Activated naive CD8-positive, alpha-beta T cell treated with anti-CD3 and anti-CD28 coated beads, Interleukin-2, amount 10 ng/mL, durations not matched to agents 7 days and 5 days (primary cell): Measurements from ENCODE around the gene MUC6. TPM values are rescaled to one million over a fixed set of nuclear protein-coding genes. Genes with fewer than 3 reads are reported as not detected.
"Not testable (repeated sequence)": the region's sequence is repeated elsewhere in the genome, so short reads cannot be mapped to it uniquely, and the experiment has no call there.

Source experiments
- ATAC-seq: fragments of 150-1000 bp; cut with Tn5 transposase; one replicate; pipeline ENCODE4 v1.10.0; 2021; ENCODE audit warnings: low read depth, moderate library complexity
- POLR2A ChIA-PET: fragments of 350-600 bp; sonication (Branson Sonifier 250); formaldehyde crosslinking; loops from one replicate; lab custom pipeline; 2021; ENCODE audit warnings: antibody characterized with exemption; lab: Charles Lee
- DNase-seq: peaks from one replicate; pipeline ENCODE4 v3.0.0; 2021
- H3K27ac Mint-ChIP-seq: one replicate; pipeline ENCODE4 v1.8.0; 2022; ENCODE audit warnings: mild to moderate bottlenecking, mixed read lengths
- H3K27me3 Mint-ChIP-seq: one replicate; pipeline ENCODE4 v1.8.0; 2022; ENCODE audit warnings: mild to moderate bottlenecking, moderate library complexity, mixed read lengths
- H3K36me3 Mint-ChIP-seq: one replicate; pipeline ENCODE4 v1.8.0; 2021; ENCODE audit warnings: mild to moderate bottlenecking, mixed read lengths
- H3K4me1 Mint-ChIP-seq: one replicate; pipeline ENCODE4 v1.8.0; 2021; ENCODE audit warnings: mixed read lengths
- H3K4me3 Mint-ChIP-seq: one replicate; pipeline ENCODE4 v1.8.0; 2022; ENCODE audit warnings: mild to moderate bottlenecking, moderate library complexity, mixed read lengths
- H3K9me3 Mint-ChIP-seq: one replicate; pipeline ENCODE4 v1.8.0; 2021; ENCODE audit warnings: mixed read lengths
- total RNA-seq, 2 experiments: library from RNA; stranded (reverse); gene quantifications; one replicate each; pipeline ENCODE4 v1.2.3, GENCODE V29; 2021

MUC6 gene
- total RNA-seq, 2 experiments from 2014 or later, result not detected

DNA sequence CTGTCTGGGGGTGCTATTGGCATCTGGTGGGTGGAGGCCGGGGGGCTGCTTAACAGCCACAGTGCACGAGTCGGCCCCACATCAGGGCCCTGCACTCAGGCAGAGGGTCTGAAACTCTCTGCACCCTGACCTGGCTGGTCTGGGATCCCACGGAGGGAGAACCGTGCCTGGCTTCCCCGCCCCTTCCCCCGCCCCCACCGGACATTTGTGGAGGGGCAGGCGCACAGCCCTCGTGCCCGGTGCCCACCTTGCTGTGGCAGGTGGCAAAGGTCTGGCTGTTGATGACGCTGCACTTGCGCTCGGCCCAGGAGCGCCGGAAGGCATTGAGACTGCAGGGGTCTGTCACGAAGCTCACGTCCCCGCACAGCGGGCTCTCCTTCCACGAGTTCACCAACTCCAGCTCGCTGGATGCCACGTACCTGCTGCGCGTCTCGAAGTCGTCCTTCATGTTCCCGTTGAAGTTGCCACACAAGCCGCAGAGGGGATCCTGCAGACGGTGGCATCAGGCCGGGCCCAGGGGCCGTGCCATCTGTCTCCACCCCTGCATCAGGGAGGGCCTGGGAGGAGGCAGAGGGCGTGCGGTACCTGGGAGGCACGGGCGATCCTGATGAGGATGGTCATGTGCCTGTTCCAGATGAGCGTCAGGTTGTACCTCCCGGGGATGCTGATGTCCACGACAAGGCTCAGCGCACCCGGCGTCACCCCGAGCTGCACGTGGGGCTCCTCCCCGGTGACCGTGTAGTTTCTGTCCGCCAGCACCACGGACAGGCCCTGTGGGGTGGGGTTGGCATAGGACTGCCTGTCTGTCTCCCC lies 11.7 kb downstream of the MUC6 start:
- no peak overlapping the region for H3K27ac Mint-ChIP-seq
- POLR2A ChIA-PET, result no interaction called here
- H3K27me3 Mint-ChIP-seq, result no peaks in the 10 kb centered on the region
- no peaks in the 10 kb centered on the region for H3K9me3 Mint-ChIP-seq
- DNase-seq (no peak), ATAC-seq (no peak)
- no peaks in the 10 kb centered on the region for H3K4me1 Mint-ChIP-seq
- H3K4me3 Mint-ChIP-seq, result no peak overlapping the region
- H3K36me3 Mint-ChIP-seq, result no peaks in the 10 kb centered on the region

DNA sequence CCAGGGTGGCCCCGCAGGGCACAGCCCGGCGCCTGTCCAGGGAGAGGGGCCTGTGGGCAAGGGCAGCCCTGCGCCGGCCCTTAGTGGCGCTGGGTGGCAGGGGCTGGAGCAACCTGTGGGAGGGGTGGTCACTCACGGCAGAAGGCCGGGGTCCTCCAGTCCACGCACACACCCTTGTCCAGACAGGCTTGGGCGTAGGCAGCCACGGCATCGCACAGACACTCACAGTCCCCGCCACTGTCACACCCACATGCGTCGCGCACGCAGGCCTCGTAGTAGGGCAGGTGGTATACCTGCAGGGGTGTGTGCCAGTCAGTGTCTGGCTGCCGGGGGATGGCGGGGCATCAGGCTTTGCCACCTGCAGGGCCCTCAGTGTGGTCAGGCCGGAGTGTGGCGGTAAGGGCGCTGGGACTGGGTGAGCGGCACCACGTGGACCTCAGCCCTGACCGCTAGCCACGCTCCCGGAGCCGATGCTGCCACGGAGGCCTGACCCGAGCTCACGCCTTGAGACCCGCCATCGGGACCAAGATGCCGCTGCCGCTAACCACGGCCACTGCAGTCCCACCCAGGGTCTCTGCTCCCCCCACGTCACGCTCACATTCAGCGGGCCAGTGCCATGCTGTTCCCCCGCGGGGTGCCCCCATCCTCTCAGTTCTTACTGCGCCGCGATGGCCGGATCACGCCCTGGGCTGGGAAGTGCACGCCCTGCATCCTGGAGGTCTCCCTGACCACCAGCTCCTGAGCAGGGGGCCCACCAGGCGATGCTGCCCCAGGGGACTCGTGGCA lies 12.5 kb downstream of the MUC6 start:
- no peak for DNase-seq
- H3K4me3 Mint-ChIP-seq, result no peak overlapping the region
- no peak overlapping the region for H3K27ac Mint-ChIP-seq
- no peaks in the 10 kb centered on the region for H3K4me1 Mint-ChIP-seq
- POLR2A ChIA-PET, result no interaction called here
- no peak for ATAC-seq
- no peaks in the 10 kb centered on the region for H3K9me3 Mint-ChIP-seq
- H3K36me3 Mint-ChIP-seq, result no peaks in the 10 kb centered on the region
- H3K27me3 Mint-ChIP-seq, result no peaks in the 10 kb centered on the region

DNA sequence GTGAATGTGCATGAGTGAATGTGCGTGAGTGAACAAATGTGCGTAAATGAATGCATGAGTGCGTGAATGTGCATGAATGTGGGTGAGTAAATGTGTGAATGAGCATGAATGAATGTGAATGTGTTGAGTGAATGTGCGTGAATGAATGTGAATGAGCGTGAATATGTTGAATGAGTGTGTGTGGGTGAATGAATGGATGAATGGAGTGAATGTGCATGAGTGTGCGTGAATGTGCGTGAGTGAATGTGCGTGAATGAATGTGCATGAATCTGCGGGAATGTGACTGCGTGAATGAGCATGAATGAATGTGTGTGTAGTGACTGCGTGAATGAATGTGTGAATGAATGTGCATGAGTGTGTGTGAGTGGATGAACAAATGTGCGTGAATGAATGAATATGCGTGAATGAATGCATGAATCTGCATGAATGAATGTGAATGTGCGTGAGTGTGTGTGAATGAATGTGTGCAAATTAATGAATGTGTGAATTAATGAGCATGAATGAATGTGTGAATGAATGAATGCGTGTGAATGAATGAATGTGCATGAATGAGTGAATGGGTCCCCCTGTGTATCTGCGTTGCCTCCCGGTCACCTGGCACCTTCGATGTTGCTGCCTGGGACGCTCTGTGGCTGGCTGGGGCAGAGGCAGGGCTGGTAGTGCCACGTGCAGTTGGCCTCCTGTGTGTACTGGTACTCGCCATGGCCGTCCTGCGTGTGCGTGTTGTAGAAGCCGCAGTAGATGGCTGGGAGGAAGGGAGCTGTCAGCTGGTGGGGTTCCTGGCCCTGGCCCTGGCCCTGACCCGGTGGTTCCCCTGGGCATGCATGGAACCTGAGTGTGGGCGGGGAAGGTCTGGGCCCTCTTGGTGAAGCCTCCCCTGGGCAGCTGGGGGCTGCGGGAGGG lies 13.4 kb downstream of the MUC6 start:
- POLR2A ChIA-PET, result no interaction called here
- Mint-ChIP-seq H3K4me1 (peaks cover 2% of the 10 kb centered on the region), H3K4me3 (no peak overlapping the region), H3K36me3 (peaks cover under 1% of the 10 kb centered on the region), H3K27ac (no peak overlapping the region), H3K27me3 (no peaks in the 10 kb centered on the region), H3K9me3 (peaks cover 1% of the 10 kb centered on the region)
- no peak for DNase-seq
- ATAC-seq, result no peak

DNA sequence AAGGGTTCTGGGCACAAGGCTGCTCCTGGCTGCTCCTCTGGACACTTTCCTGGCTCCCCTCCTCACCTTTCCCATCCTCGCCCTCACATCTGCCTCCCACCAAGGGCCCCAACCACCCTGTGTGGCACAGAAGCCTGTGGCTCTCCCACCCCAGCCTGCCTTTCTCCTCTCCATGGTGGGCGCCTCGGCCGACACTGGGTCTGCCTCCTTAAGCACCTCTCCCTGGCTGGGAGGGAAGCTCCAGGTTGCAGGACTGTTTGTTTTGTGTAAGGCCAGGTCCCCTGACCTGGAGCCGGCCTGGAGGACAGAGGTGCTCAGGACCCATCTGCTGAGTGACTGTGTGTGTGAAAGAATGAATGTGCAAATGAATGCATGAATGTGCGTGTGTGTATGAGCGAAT lies 14.1 kb downstream of the MUC6 start:
- Mint-ChIP-seq H3K27ac (no peak overlapping the region), H3K9me3 (peaks cover 8% of the 10 kb centered on the region), H3K4me1 (peaks cover 7% of the 10 kb centered on the region), H3K27me3 (no peaks in the 10 kb centered on the region), H3K4me3 (no peak overlapping the region), H3K36me3 (peaks cover 8% of the 10 kb centered on the region)
- POLR2A ChIA-PET, result no interaction called here
- DNase-seq (no peak), ATAC-seq (no peak)

DNA sequence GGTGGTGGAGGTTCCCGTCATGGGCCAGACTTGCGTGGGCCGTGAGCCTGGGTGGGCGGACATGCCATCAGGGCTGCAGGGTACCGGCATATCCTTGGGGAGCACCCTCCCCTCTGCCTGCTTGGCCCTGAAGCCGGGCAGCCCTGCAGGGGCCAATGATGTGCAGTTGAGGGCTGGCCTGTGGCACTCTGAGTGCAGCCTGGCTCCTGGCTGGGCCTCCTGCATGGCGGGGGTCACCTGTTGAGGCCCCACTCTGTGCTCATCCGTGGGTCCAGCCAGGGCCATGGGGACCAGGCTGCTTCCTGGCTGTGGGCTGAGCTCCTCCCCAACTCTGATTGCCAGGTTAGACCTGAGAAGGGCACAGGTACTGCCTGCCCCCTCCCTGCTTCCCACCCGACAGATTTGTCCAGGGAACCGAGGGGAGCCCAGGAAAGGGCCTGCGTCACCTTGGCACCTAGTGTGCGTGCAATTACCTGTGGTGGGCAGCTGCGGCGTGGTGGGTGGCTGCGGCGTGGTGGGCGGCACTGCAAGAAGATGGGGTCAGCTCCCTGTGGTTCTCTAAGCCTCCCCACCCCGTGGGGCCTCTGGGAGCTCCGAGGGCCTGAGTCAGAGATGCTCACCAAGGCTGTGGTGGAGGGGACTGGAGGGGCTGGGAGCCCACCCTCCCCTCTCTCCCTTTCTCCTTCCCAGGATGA lies 16.2 kb downstream of the MUC6 start:
- H3K36me3 Mint-ChIP-seq, result peaks cover 18% of the 10 kb centered on the region
- H3K4me3 Mint-ChIP-seq, result no peak overlapping the region
- H3K9me3 Mint-ChIP-seq, result peaks cover 18% of the 10 kb centered on the region
- no peak overlapping the region for H3K27ac Mint-ChIP-seq
- H3K4me1 Mint-ChIP-seq, result peaks cover 17% of the 10 kb centered on the region
- ATAC-seq, result no peak
- no peak for DNase-seq
- no peaks in the 10 kb centered on the region for H3K27me3 Mint-ChIP-seq
- POLR2A ChIA-PET, result no interaction called here

DNA sequence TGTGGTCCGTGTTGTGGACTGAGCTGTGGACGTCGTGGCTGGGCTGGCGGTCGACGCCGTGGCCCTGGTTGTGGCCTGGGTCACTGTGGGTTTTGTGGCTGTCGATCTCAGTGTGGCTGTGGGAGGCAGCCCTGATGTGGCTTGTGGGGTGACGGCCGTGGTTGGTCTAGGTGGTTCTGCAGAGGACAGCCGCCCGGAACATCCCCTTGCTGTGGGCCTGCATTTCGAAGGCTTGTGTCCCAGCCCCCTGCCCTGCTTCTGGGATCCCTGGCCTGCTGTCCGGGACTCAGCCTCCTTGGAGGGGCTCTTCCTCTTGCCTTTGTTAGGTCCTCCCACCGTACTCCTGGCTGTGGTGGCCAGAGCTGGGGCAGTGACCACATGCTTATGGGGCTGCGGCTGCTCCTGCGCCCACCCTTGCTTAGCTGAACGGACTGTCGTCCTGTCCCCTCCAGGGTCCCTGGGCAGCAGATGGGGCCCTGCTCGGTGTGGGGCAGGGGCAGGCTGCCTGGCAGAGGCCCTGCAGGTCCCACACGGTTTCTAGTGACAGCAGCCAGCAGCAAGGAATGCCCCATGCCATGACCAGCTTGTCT lies 17.1 kb downstream of the MUC6 start:
- ATAC-seq (no peak), DNase-seq (no peak)
- Mint-ChIP-seq H3K36me3 (peaks cover 18% of the 10 kb centered on the region), H3K27me3 (no peaks in the 10 kb centered on the region), H3K4me1 (peaks cover 17% of the 10 kb centered on the region), H3K4me3 (no peak overlapping the region), H3K9me3 (peaks cover 18% of the 10 kb centered on the region), H3K27ac (no peak overlapping the region)
- POLR2A ChIA-PET, result no interaction called here

DNA sequence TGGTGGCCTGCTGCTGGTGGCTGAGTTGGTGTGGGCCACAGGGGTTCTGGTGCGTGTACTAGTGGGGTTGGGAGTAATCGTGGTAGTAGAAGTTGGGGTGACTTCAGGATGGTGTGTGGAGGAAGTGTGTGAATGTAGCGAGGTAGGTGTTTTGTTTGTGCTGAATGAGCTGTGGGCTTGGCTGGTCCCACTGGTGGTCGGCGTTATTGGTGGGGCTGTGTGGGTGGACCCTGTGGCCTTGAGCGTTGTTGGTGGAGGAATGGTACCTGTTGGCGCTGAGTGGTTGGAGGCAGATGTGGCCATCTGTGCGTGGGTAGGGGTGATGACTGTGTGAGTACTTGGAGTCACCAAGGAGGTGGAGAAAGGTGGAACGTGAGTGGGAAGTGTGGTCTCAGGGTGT lies 18.4 kb downstream of the MUC6 start:
- Mint-ChIP-seq H3K27ac (no peak overlapping the region), H3K27me3 (no peaks in the 10 kb centered on the region), H3K4me1 (peaks cover 17% of the 10 kb centered on the region), H3K4me3 (no peak overlapping the region), H3K9me3 (peaks cover 18% of the 10 kb centered on the region), H3K36me3 (peaks cover 18% of the 10 kb centered on the region)
- POLR2A ChIA-PET, result no interaction called here
- ATAC-seq (no peak), DNase-seq (no peak)

DNA sequence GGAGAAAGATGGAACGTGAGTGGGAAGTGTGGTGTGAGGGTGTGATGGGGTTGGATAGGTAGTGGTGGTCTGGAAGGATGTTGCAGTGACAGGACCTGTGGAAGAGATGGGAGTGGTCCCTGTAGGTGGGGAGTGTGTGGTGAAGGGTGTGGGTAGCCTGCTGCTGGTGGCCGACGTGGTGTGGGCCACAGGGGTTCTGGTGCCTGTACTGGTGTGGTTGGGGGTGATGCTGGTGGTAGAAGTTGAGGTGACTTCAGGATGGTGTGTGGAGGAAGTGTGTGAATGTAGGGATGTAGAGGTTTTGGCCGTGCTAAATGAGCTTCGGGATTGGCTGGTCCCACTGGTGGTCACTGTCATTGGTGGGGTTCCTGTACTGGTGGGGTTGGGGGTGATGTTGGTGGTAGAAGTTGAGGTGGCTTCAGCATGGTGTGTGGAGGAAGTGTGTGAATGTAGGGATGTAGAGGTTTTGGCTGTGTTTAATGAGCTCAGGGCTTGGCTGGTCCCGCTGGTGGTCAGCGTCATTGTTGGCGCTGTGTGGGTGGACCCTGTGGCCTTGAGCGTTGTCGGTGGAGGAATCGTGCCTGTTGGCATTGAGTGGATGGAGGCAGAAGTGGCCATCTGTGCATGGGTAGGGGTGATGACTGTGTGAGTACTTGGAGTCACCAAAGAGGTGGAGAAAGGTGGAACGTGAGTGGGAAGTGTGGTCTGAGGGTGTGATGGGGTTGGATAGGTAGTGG lies 19.1 kb downstream of the MUC6 start:
- H3K9me3 Mint-ChIP-seq, result peaks cover 18% of the 10 kb centered on the region
- no peak overlapping the region for H3K4me3 Mint-ChIP-seq
- POLR2A ChIA-PET, result no interaction called here
- H3K27me3 Mint-ChIP-seq, result no peaks in the 10 kb centered on the region
- DNase-seq (no peak), ATAC-seq (no peak)
- no peak overlapping the region for H3K27ac Mint-ChIP-seq
- peaks cover 18% of the 10 kb centered on the region for H3K36me3 Mint-ChIP-seq
- H3K4me1 Mint-ChIP-seq, result peaks cover 17% of the 10 kb centered on the region

DNA sequence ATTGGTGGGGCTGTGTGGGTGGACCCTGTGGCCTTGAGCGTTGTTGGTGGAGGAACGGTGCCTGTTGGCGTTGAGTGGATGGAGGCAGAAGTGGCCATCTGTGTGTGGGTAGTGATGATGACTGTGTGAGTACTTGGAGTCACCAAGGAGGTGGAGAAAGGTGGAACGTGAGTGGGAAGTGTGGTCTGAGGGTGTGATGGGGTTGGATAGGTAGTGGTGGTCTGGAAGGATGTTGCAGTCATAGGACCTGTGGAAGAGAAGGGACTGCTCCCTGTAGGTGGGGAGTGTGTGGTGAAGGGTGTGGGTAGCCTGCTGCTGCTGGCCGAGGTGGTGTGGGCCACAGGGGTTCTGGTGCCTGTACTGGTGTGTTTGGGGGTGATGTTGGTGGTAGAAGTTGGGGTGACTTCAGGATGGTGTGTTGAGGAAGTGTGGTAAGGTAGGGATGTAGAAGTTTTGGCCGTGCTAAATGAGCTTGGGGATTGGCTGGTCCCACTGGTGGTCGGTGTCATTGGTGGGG lies 19.9 kb downstream of the MUC6 start:
- Mint-ChIP-seq H3K36me3 (peaks cover 18% of the 10 kb centered on the region), H3K9me3 (peaks cover 18% of the 10 kb centered on the region), H3K4me1 (peaks cover 17% of the 10 kb centered on the region), H3K27ac (peak overlapping the region; percentile 1)
- ATAC-seq, result peak; percentile 19
- POLR2A ChIA-PET, H3K4me3 Mint-ChIP-seq, DNase-seq, H3K27me3 Mint-ChIP-seq: not testable (repeated sequence)

DNA sequence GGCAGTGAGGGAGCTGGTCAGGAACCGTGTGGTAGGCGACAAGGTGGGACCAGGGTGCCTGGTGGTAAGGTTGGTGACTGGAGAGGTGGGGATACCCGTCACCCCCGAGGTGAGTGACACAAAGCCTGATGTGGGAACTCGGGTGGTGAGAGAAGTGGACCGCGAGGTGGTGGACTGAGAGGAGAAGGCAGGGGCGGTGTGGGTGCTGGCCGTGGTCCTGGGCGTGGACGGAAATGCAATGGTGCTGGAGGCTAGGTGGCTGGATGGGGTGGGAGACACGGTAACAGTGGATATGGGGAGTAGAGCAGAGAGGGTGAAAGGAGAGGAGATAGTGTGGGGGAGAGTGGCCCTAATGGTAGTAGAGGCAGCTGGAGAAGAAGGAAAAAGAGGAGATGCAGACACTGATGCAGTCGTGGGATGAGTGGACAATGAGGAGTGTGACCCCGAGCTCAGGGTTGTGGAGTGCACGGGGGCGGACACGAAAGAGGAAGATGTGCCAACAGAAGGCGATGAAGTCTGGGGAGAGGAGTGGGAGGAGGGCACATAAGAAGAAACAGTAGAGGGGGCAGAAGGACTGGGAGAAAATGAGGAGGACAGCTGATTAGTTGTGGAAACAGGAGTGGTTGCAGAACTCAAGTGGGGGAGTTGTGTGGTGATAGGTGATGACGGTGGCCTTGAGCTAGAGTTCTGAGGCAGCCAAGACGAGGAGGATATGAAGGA lies 20.5 kb downstream of the MUC6 start:
- H3K36me3 Mint-ChIP-seq, result peaks cover 18% of the 10 kb centered on the region
- peaks cover 18% of the 10 kb centered on the region for H3K9me3 Mint-ChIP-seq
- H3K27me3 Mint-ChIP-seq, result no peaks in the 10 kb centered on the region
- POLR2A ChIA-PET, result no interaction called here
- ATAC-seq (no peak), DNase-seq (no peak)
- H3K4me3 Mint-ChIP-seq, result no peak overlapping the region
- H3K27ac Mint-ChIP-seq, result no peak overlapping the region
- H3K4me1 Mint-ChIP-seq, result peaks cover 17% of the 10 kb centered on the region

DNA sequence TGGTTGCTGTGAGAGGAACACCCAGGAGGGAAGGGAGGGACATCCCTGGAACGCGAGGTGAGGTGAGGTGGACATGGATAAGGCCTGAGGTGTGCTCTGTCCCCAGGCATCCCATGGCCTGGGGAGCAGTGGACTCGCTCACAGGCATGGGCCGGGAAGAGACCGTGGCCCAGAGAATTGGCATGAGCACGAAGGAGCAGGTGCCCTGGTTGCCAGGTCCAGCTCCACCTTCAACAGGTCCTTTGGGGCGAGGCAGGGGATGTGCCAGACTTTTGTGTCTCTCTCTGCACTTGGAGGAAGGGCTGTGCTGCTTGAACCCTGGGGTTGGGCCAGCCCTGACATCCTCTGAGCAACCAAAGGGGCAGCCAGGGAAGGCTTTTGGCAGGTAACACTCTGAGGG lies 21.5 kb downstream of the MUC6 start:
- Mint-ChIP-seq H3K27ac (no peak overlapping the region), H3K36me3 (peaks cover 18% of the 10 kb centered on the region), H3K27me3 (no peaks in the 10 kb centered on the region), H3K4me1 (peaks cover 17% of the 10 kb centered on the region), H3K9me3 (peaks cover 18% of the 10 kb centered on the region), H3K4me3 (no peak overlapping the region)
- ATAC-seq (no peak), DNase-seq (no peak)
- POLR2A ChIA-PET, result no interaction called here
